ENCODE measurements around the gene BCR.

The BCR gene

GRCh38 chr22:23216461-23217170 is 36.3 kb downstream of the BCR start:
- peak in 2 of 3 experiments; percentile 18 to 41 for DNase-seq (ENCODE audit: low read depth in 3 of 3)

- no peak for DNase-seq (ENCODE audit: low read depth in 3 of 3)
These were observed 37.1 kb downstream of the BCR start for GRCh38 chr22:23217171-23218052.

GRCh38 chr22:23218053-23218866 is 38.0 kb downstream of the BCR start:
- no peak for DNase-seq (ENCODE audit: low read depth in 3 of 3)

GRCh38 chr22:23218867-23219251 is 38.5 kb downstream of the BCR start:
- DNase-seq (ENCODE audit: low read depth in 3 of 3), result no peak

GRCh38 chr22:23219317-23219716 is 39.0 kb downstream of the BCR start:
- no peak for DNase-seq (ENCODE audit: low read depth in 3 of 3)

GRCh38 chr22:23219822-23220484 is 39.6 kb downstream of the BCR start:
- DNase-seq (ENCODE audit: low read depth in 3 of 3), result peak in 2 of 3 experiments; percentile 30 to 41

GRCh38 chr22:23220485-23221350 is 40.4 kb downstream of the BCR start:
- DNase-seq (ENCODE audit: low read depth in 3 of 3), result no peak

GRCh38 chr22:23221351-23221804 is 41.1 kb downstream of the BCR start:
- no peak for DNase-seq (ENCODE audit: low read depth in 3 of 3)

- DNase-seq (ENCODE audit: low read depth in 3 of 3), result no peak
These were observed 41.9 kb downstream of the BCR start for GRCh38 chr22:23222033-23222792.

GRCh38 chr22:23222793-23223568 is 42.7 kb downstream of the BCR start:
- no peak for DNase-seq (ENCODE audit: low read depth in 3 of 3)

GRCh38 chr22:23223569-23224317 is 43.4 kb downstream of the BCR start:
- no peak for DNase-seq (ENCODE audit: low read depth in 3 of 3)

GRCh38 chr22:23224846-23225245 is 44.5 kb downstream of the BCR start:
- DNase-seq (ENCODE audit: low read depth in 3 of 3), result no peak

- DNase-seq (ENCODE audit: low read depth in 3 of 3), result no peak
These were observed 45.0 kb downstream of the BCR start for GRCh38 chr22:23225337-23225723.

- peak in 1 of 3 experiments; percentile 20 for DNase-seq (ENCODE audit: low read depth in 3 of 3)
These were observed 45.6 kb downstream of the BCR start for GRCh38 chr22:23225724-23226496.

- no peak for DNase-seq (ENCODE audit: low read depth in 3 of 3)
These were observed 46.2 kb downstream of the BCR start for GRCh38 chr22:23226497-23226850.

- DNase-seq (ENCODE audit: low read depth in 3 of 3), result no peak
These were observed 47.1 kb downstream of the BCR start for GRCh38 chr22:23227380-23227779.

GRCh38 chr22:23228503-23228902 is 48.2 kb downstream of the BCR start:
- no peak for DNase-seq (ENCODE audit: low read depth in 3 of 3)

GRCh38 chr22:23229646-23230045 is 49.3 kb downstream of the BCR start:
- no peak for DNase-seq (ENCODE audit: low read depth in 3 of 3)
